D721Med (cell line): ENCODE data around the gene ALLC.

Source experiments
- DNase-seq: peaks from one replicate; pipeline ENCODE4 v3.0.0; 2011; ENCODE audit warnings: low spot score; ENCODE audit not compliant: insufficient read length
- FAIRE-seq: peaks from 2 replicates; lab custom pipeline; 2011; peaks lifted over from hg19 to GRCh38; lab: Jason Lieb, UNC
- TF ChIP-seq, protein P1 (sequence below): IDR thresholded peaks from 2 replicates; pipeline ENCODE4 v1.5.1; 2012; ENCODE audit warnings: mild to moderate bottlenecking, control low read depth; ENCODE audit not compliant: insufficient read depth; ENCODE audit errors: missing control alignments

Gene ALLC

DNA sequence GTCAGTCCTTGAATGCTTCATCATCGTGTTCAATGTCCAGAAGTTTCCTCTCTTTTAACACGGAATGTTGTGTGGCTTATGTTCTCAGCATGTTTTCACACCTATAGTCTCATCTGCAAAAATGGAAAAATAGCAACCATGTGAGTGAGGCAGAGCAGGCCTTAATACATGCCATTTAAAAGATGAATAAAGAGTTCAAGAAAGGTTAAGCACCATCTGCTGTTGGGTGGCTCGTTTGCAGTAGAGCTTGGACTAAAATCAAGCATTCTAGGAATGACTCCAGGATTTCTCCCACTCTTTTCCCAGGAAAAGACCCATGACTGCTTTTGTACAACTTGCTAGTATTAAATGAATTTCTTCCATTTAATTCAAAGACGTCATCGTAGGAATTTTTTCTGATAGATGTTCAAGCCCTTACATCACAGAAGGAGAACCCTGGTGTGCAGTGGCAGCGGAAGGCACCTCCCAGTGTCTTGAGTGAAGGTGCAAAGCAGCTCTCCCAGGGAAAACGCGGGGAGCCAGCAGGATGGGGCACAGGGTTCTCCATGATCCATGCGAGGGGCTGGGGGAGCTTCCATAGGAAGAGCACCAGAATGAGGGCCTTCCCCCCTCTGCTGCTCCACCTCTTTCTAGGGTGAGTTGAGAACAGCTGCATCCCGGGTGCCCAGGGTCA is 55.0 kb downstream of the ALLC start:
- no peak for DNase-seq
- no peak for FAIRE-seq
- TF ChIP-seq, protein P1, sequence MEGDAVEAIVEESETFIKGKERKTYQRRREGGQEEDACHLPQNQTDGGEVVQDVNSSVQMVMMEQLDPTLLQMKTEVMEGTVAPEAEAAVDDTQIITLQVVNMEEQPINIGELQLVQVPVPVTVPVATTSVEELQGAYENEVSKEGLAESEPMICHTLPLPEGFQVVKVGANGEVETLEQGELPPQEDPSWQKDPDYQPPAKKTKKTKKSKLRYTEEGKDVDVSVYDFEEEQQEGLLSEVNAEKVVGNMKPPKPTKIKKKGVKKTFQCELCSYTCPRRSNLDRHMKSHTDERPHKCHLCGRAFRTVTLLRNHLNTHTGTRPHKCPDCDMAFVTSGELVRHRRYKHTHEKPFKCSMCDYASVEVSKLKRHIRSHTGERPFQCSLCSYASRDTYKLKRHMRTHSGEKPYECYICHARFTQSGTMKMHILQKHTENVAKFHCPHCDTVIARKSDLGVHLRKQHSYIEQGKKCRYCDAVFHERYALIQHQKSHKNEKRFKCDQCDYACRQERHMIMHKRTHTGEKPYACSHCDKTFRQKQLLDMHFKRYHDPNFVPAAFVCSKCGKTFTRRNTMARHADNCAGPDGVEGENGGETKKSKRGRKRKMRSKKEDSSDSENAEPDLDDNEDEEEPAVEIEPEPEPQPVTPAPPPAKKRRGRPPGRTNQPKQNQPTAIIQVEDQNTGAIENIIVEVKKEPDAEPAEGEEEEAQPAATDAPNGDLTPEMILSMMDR = no peak

DNA sequence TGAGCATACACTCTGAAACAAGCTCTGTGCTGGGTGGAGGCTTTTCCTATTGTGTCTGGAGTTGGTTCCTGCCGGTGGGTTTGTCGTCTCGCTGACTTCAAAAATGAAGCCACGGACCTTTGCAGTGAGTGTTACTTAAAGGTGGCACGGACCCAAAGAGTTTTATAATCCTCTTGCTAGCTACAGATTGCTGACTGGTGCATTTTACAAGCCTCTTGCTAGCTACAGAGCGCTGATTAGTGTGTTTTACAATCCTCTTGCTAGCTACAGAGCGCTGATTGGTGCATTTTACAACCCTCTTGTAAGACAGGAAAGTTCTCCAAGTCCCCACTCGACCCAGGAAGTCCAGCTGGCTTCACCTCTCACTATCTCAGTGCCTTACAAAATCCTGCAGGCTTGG is 60.7 kb downstream of the ALLC start:
- DNase-seq (no peak), FAIRE-seq (no peak)
- TF ChIP-seq, protein P1 = no peak

DNA sequence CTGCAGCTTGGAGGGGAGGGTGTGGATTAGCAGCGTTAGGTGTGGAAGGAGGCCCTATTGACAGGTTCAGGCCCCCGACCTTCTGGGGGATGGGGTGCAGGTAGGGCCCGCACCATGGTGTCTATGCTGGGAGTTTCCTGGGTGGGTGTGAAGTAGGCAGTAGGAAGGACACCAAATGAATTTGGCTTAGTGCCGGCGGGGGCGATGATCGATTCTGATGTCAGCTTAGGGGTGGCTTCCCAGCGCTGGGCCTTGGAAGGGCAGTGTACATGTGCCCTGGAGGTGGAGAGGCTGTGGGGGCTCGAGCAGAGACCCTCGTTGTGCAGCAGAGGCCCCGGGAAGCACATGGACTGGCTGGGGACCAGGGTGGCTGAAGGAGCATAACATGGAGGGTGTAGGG is 67.0 kb downstream of the ALLC start:
- DNase-seq = no peak
- no peak for FAIRE-seq
- TF ChIP-seq, protein P1 = no peak

DNA sequence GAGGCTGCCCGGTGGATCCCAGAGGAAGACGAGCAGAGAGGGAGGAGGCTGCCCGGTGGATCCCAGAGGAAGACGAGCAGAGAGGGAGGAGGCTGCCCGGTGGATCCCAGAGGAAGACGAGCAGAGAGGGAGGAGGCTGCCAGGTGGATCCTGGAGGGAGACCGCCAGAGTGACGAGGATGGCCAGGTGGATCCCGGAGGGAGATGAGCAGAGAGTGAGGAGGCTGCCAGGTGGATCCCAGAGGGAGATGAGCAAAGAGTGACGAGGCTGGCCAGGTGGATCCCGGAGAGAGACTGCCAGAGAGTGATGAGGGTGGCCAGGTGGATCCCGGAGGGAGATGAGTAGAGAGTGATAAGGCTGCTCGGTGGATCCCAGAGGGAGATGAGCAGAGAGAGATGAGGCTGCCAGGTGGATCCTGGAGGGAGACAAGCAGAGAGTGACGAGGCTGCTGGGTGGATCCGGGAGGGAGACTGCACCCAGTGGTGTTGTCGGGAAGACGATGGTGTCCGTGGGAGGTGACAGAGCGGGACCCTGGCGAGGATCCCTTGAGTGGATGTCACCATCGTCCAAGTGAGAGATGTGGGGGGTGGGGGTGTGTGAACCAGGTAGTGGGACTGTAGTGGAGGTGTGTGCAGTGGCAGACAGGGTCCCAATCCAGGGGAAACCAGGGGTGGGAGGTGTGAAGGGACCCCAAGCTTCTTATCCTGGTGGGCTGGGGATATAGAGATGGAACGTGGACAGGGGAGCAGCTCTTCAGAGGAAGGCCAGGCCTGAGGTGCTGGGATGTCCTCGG is 67.7 kb downstream of the ALLC start:
- FAIRE-seq (no peak), DNase-seq (no peak)
- TF ChIP-seq, protein P1 = no peak

GRCh38 chr2:3726511-3726910 is 68.5 kb downstream of the ALLC start:
- TF ChIP-seq, protein P1 = no peak
- FAIRE-seq (no peak), DNase-seq (no peak)

DNA sequence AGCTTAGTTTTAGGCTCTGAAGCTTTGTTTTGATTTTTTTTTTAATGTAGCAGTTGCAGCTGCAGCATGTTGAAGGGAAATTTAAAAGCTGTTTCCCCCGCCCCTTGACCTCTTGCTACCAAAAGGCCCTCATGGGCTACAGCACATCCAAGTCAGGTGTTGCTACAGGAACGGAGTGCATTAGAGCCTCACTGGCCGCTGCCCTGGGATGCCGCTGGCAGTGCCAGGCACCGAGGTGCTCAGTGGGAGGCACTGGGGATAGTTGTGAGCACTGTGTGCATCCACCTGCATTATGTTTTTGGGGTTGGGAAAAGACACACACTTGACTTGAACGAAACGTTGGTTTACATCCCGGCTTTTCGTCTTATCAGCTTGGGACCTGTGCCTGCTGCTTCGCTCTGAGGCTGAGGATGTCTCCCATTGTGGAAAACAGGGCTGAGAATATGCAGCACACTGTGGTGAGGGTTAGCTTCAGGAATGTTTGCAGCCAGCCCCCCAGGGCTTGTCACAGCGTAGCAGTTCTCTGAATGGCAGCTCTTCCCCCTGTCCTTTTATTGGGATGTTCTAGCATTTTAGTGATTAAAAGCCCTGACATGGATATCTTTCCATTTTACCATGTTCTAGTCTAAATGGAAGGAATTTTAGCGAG is 69.5 kb downstream of the ALLC start:
- DNase-seq = no peak
- no peak for FAIRE-seq
- TF ChIP-seq, protein P1 = no peak
